Glomerular endothelial cell (primary cell): ENCODE data around the gene DEPDC1. TPM values are rescaled to one million over a fixed set of nuclear protein-coding genes. Genes with fewer than 3 reads are reported as not detected.
"Not testable (repeated sequence)": the region's sequence is repeated elsewhere in the genome, so short reads cannot be mapped to it uniquely, and the experiment has no call there.

Source experiments
- DNase-seq: peaks from one replicate; pipeline ENCODE4 v3.0.0-alpha.2; 2011; ENCODE audit warnings: low read depth, low spot score; ENCODE audit errors: extremely low read depth
- total RNA-seq: library from RNA; depleted of rRNA; stranded (reverse); fragments of >200 nt; gene quantifications from 2 replicates; pipeline ENCODE4 v1.2.3, GENCODE V29; 2015

Gene DEPDC1
- total RNA-seq, 1 donor from 2014 or later, result 6.0 TPM

DNA sequence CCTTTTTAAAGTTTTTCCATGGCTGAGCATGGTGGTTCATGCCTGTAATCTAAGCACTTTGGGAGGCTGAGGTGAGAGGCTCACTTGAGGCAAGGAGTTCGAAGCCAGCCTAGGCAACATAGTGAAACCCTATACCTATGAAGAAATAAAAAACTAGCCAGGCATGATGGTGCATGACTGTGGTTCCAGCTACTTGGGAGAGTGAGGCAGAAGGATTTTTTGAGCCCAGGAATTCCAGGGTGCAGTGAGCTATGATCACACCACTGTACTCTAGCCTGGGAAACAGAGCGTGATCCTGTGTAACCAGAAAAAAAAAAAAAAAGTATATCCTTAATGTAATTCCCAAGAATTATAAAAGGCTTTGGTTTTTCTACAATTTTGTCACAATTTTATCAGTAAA lies 17.4 kb downstream of the DEPDC1 start:
- DNase-seq, result no peak

DNA sequence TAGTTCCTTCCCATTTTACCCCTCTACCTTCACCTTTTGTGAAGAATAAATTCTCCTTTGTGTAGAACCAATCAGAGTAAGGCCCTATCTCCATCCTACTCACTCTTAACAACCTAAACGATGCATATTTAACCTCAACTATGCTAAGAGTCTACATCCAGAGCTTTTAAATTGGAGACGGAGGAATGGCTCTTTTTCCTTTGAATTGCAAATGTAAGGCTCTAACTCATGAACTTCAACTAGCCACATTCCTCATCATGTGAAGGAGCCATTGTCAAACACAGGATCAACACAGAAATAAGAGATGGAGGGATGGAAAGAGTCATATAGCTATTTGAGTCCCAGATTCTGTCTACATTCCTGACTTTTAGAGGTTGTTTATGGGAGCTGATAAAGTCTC lies 18.2 kb downstream of the DEPDC1 start:
- no peak for DNase-seq

DNA sequence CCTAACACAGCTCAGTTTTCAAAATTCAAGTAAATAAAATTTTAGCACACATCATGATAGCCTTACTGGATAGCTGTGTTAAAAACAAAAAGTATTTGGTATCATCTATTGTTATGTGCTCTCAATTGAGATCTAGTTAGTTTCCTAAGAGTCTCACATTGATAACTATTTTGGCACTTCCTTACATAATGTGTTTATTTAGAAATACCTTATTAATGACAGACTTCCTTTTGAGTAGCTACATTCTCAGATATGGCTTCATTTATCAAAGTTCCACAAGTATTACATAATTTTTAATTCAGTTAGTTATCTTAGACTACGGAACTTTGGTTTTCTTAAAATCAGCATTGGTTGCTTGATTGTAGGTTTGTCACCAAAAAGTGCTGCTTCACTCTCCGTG lies 20.3 kb downstream of the DEPDC1 start:
- not testable (repeated sequence) for DNase-seq

DNA sequence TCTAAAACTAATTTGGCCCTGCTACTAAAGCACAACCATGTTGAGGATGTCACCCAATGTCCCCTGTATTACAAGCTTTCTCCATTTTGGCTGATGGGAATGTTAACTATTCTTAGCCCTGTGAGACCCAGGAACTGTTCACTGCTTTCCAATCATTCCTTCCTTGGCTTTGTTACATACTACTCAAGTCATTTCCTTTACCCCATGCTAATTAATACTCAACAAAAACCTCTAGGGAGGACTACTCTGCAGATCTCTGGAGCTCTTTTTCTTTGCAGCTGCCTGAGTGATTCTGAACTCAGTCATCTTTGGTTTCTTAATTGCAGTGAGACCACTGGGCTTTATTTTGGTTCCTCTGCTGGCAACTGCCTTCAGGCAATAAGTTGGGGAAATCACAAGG lies 23.8 kb downstream of the DEPDC1 start:
- DNase-seq, result no peak

DNA sequence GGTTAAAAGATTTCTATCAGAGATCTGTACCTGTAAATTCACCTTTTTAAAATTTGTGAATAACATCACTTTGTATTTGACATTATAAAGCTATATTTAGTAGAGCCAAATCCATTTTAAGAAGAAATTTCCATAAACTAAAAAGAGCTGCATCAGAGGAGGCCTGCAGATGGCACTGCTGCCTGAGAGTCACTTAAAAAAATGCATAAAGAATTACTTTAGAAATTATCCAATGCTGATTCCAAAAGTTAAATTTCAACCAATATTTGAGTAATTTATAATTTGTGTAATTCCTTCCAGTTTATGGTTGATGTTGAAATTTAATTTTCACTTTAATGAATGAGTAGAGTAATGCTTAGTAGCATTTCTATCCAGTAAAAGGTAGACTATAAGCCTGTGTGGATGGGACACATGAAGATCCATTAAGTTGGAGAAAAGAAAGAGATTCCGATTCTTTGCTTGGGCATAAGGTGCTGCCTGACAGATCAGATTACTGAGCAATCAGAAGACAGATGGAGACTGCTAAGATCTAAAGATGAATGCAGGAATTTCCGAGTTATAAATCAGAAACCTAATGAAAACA lies 26.4 kb downstream of the DEPDC1 start:
- no peak for DNase-seq

DNA sequence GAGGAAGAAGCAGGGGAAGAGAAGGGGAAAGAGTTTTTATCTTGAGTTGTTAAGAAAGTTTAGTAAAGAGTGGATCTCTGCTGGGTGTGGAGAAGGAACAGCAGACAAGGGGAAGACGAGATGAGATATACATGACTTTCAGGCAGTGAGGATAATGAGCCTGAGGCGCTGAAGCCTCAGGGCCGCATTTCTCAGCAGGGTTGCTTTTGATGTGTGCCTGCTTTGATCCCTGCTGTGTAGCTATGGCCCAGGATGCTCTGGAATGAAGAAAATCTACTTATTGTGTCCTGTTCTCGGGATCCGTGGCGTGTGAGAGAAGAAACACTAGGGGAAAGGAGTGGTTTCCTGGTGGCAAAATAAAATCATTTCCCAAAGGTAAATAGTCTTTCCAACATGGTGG lies 32.0 kb downstream of the DEPDC1 start:
- DNase-seq, result no peak

DNA sequence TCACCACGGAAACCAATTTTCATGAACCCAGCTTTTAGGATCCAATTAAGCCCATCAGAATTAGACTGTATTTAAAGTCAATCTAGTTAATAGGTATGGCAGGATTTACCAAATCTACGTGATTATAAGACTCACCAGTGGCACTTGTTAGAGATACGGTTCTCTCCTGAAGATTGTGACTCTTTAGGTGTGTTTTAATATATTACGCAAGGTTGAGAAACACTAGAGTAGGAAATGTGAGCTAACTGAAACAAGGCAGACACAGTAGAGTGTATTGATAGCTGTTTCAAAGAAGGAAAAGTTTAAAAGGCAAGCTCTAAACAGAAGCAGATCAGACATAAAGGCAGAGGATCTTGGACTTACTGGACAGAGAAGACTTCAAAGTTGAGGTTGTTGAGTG lies 35.9 kb downstream of the DEPDC1 start:
- no peak for DNase-seq

DNA sequence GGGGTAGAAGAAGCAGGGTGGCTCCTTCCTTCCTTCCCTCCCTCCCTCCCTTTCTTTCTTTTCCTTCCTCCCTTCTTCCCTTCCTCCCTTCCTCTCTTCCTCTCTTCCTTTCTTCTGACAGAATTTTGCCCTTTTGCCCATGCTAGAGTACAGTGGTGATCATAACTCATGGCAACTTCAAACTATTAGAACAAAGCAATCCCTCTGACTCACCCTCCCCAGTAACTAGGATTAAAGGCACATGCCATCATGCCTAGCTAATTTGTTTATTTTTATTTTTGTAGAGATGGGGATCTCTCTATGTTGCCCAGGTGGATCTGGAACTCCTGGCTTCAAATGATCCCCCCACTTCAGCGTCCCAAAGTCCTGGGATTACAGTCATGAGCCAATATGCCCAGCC lies 37.1 kb downstream of the DEPDC1 start:
- no peak for DNase-seq

DNA sequence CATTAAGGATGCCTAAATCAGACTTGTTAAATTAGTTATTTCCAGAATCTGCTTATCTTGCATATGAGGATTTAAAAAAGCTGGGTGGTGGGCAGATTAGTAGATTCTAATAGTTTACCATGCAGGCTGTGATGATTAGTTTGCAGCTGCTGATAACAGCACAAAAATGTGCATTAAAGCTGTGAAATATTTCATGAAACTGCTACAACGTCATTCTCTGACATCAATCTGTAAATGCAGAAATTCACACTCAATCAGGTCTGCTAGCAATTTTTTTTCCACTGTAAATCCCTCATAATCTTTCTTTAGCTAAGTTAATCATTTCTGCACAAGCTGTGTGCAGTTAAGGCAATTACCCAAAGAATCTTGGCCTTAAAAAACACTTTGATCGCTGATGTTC lies 37.8 kb downstream of the DEPDC1 start:
- no peak for DNase-seq

DNA sequence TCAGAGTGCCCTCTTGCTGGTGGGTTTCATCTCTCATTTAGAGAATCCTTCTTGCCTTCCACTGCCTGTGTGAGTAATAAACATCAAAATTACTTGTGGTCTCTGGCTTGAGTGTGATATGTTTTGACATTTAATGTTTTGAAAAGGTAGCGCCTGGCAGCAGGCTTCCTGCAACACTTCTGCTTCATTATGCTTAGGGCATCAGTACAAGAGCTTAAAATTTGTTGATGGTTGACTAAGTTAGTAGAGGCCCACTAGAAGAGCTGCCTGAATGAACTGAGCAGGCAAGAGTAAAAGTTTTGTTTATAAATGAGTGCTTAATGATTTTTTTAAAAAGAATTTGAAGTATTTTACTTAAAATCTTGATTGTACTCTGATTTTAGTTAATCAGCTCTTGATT lies 40.7 kb downstream of the DEPDC1 start:
- DNase-seq, result no peak

DNA sequence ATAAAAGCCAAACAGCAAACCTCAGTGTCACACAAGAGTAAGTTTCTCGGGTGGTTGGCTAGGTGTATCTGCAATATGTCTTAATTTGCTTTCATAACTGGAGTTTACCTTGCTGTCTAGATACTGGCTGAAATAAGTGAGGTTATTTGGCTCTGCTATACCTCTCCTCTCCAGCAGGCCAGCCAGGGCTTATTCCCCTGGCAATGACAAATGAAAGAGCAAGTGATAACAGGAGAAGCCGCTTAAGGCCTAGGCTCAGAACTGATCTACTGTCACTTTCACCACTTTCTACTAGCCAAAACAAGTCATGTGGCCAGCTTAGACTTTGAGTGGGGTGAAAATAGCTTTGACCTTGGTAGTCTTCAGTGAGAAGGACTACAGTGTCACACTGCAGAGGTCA lies 42.3 kb downstream of the DEPDC1 start:
- DNase-seq, result no peak

DNA sequence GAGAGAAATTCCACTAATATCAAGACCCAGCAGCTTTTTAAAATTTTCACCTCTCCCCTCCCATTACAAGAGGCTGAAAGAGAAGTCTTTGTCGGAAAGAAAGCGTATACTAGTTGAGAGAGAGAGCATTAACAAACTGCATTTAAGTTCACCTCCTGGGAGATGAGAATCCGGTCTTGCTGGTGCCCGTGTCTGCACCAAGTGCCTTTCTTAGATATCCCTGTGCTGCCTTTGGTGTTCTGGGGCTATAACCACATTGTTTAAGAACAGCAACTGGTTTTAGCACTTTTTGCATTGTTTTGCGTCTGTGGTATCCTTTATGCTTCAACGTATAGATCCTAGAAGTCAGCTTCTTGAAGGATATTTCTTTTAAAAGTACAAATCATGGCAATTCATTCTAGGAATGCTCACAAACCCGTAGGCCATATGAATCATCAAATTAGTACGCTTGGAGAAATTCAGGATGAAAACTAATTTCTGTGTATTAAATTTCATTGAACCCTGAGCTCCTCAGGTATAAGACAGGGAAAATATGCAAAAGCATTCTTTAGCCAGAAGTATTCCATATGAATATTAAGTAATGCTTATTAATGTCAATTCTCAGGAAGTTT lies 43.7 kb downstream of the DEPDC1 start:
- DNase-seq, result no peak

DNA sequence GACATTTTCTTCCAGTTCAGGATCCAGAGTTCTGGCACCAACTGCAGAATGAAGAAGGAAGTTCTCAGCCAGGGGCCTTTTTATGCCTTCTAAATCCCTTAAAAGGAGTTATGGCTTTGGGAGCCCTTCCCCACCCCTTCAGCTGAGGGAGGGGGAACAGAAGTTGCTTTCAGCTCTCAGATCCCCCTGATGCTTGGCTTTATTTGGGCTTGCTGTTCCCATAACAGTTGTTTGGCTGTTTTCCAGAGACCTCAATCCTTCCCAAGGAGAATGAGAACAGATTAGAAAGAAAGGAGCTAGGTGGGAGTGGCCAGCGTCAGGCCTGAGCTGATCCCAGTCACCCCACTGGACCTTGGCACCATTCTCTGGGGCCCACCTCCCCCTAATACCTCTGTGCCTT lies 47.0 kb downstream of the DEPDC1 start, which contains the start of gene RPE65:
RPE65 (minus strand) TSS at position 54 of the 400 bp plus-strand sequence; CDS start at position 5, 49 bp downstream.
- DNase-seq, result no peak

DNA sequence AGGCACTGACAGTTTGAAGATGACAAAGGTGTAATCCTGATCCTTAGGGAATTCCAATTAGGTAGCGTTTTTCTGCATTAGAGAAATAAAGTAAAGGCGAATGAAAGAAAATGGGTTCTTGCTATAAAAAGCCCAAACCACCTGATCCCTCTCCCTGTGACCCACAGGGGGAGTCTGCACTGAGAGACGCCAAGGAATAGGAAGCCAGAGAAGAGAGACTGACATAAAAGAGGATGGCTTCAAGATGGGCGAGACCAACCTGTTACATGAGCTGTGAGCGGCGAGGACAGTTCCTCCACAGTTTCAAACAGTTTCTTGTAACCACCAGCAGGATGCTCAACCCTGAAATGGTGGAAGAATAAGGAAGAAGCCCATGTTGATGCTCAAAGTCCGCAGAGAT lies 48.5 kb downstream of the DEPDC1 start:
- no peak for DNase-seq

DNA sequence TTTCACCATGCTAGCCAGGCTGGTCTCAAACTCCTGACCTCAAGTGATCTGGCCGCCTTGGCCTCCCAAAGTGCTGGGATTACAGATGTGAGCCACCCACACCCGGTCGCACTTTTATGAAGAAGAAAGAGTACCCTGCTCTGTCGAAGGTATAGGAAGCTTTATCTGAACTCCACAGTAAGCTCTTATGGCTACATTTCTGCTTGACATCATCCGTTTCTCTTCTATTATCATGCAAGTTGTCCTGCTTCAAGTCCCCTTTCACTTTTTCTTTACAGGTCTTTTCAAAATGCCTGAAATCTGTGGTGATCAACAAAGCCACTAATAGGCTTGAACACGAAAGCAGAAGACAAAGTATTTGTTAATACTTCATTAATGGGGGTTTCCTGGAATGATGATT lies 51.2 kb downstream of the DEPDC1 start:
- DNase-seq, result no peak

DNA sequence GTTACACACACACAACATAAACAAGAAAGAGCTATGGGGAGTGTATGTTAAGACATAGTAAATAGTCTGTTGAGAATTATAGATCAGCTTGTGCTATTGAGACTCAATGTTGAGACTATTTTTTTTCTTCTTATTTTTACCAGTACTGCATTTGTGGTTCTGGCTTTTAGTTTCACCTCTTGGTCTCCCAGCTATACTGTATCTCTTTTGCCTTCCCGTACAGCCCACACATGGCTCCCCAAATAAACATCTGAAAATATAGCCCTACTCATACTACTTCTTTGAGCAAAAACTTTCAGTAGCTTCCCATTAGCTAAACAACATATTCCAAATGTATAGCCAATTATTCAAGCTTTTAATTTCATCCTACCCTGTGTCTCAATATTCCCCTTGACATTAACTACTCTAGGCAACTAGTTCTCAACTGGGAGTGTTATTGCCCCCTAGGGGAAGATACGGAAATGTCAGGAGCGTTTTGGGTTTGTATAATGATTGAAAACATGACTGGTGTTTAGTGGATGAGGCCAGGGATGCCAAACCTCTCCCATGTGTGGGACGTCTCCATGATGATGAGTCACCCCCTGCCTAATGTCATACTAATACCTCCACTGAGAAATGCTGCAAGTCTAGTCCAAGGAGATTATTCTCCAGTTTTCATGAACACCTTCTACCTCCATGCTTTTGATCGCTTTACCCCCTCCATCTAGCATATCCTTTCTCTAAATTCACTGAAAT lies 53.9 kb downstream of the DEPDC1 start:
- peak; percentile 22 for DNase-seq

DNA sequence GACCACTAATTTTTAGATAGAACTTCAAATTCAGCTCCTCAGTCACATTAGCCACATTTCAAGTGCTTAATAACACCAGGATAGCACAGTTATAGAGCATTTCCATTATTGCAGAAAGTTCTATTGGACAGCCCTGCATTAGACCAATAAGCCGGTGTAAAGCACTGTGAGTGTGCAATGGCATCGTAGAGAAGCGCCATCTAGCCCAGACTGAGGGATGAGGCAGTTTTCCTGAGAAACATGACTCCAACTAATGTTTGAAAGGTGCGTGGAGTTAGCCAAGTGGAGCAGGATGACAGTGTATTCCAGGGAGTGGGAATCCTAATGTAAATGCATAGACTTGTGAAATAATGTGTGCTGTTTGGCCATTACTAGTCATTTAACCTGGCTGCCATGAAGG lies 54.9 kb downstream of the DEPDC1 start:
- no peak for DNase-seq

DNA sequence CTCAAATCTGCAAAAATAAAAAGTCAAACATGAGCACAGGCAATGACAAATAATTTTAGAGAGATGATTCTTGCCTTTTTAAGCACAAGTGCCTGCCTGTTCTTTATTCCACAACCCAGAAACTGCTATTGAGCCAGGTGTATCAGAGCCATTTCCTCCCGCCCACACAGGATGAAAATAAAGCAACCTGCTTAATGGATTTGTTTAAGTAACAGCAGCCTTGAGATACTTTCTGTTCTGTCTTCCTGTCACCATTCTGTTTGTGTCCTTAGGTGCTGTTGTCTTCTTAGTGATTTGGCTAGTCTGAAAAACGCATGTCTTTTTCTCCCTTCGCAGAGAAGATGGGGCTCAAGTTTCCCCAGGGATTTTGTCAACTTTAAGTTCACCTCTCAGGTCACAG lies 58.6 kb downstream of the DEPDC1 start:
- no peak for DNase-seq

DNA sequence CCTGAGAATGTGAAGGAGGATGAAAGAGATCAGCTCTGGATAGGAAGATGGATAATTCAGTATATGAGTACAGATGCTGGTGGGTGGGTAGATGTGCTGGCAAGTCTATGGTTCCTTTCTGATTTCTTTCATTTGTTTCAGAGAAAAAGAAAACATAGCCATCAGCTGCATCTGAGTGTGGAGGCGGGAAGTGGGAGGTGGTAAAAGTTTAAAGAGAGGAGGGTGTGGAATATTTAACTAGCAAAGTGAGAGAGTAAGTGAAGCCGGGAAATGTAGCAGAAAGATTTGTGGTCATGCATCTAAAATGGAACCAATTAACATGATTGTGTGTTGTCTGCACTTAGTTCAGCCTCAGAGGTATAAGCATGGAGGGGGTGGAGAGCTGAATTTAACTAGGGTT lies 63.5 kb downstream of the DEPDC1 start:
- DNase-seq, result no peak

DNA sequence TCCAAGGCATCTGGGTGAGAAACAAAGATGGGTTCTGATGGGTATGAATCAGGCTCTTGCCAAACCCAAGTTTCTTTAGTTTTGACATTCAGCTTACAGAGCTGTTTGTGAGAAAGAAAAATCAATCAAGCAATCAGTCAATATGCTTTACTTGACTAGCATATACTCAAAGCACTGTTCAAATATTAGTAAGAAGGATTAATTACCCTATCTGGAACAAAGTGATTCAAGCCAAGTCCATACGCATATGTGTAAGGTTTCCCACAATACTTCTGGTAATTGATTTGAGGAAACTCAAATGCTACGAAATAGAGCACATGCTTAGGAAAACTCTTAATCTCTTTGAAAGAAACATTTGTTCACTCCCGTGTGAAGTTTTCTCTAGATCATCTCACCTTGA lies 65.8 kb downstream of the DEPDC1 start:
- DNase-seq, result no peak

DNA sequence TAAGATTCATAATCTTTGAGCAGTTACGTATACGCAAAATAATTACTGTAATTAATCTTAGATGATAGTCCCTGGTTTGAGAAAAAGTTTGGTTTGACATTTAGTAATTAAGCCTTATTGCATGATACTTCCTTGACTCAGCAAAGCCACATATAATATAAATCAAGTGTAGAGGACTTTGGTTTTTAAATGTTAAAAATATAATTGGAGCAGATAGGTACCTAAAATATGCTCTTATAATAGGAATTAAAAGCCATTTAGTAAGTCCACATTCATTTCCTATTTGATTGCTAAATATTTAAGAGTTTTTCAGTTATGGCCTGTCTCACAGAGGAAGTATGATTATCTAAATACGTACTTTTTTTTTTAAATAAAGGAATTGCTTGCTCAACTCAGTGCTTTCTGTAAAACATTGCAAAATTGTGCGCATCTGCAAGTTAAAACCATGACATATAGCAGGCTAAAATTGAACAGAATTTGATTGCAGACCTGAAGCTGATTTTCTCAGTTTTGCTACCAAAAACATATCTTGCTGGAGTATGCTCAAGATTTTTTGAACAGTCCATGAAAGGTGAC lies 67.6 kb downstream of the DEPDC1 start:
- no peak for DNase-seq

DNA sequence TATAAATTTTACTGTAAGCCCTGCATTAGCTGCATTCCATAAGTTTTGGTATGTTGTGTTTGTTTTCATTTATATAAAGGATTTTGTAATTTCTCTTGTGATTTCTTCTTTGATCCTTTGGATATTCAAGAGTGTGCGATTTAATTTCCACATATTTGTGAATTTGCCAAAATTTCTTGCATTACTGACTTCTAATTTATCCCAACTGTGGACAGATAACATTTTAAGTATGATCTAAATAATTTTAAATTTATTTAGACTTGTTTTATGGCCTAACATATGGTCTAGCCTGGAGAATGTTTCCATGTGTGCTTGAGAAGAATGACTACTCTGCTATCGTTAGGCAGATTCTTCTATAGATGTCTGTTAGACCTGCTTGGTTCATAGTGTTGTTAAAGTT lies 70.3 kb downstream of the DEPDC1 start:
- DNase-seq, result no peak
